ENCODE data around the gene FGF3. TPM values are rescaled to one million over a fixed set of nuclear protein-coding genes. Genes with fewer than 3 reads are reported as not detected.
A peak's percentile ranks its signal among the peaks of the same experiment; 100 is the strongest.

FGF3 gene
- total and polyA plus RNA-seq, 2 donors from 2014 or later: not detected

- DNase-seq (peak in 2 of 5 donors; percentile 28 to 66), FAIRE-seq (no peak)
- no peaks in the 10 kb centered on the region for H3K9me3 ChIP-seq (ENCODE audit: control insufficient read depth in 2 of 3, insufficient read depth in 1 of 3, low read length in 3 of 3)
- no peak for TF ChIP-seq CTCF (IDR thresholded peaks at IDR 0.05; ENCODE audit: borderline replicate concordance, extremely low read depth, insufficient read depth)
- no peaks in the 10 kb centered on the region for H3K36me3 ChIP-seq (ENCODE audit: control insufficient read depth in 2 of 3, insufficient read depth in 3 of 3, low read length in 3 of 3)
- peaks cover 16% of the 10 kb centered on the region for H3K27me3 ChIP-seq (ENCODE audit: control insufficient read depth, insufficient read depth, low read length)
- H3K9ac ChIP-seq (ENCODE audit: low read length in 3 of 3): no peak overlapping the region
- H3K27ac ChIP-seq (ENCODE audit: low read depth in 2 of 2, low read length in 2 of 2): no peak overlapping the region
- no peak overlapping the region for H3K4me3 ChIP-seq (ENCODE audit: low read length in 3 of 3)
- no peaks in the 10 kb centered on the region for H3K4me1 ChIP-seq (ENCODE audit: control insufficient read depth in 2 of 3, insufficient read depth in 2 of 3, low read depth in 1 of 3, low read length in 3 of 3)
- intact Hi-C loops (cut with DNase I): no loop called here
Observed at GRCh38 chr11:69819541-69820070, 390 bp upstream of the FGF3 start.

- peak in 1 of 5 donors; percentile 25 for DNase-seq
- no peak for TF ChIP-seq CTCF (IDR thresholded peaks at IDR 0.05; ENCODE audit: borderline replicate concordance, extremely low read depth, insufficient read depth)
- no peak overlapping the region for H3K4me3 ChIP-seq (ENCODE audit: low read length in 3 of 3)
- H3K36me3 ChIP-seq (ENCODE audit: control insufficient read depth in 2 of 3, insufficient read depth in 3 of 3, low read length in 3 of 3): no peaks in the 10 kb centered on the region
- intact Hi-C loops (cut with DNase I): no loop called here
- H3K4me1 ChIP-seq (ENCODE audit: control insufficient read depth in 2 of 3, insufficient read depth in 2 of 3, low read depth in 1 of 3, low read length in 3 of 3): no peaks in the 10 kb centered on the region
- no peak overlapping the region for H3K27ac ChIP-seq (ENCODE audit: low read depth in 2 of 2, low read length in 2 of 2)
- FAIRE-seq: no peak
- peaks cover 16% of the 10 kb centered on the region for H3K27me3 ChIP-seq (ENCODE audit: control insufficient read depth, insufficient read depth, low read length)
- no peak overlapping the region for H3K9ac ChIP-seq (ENCODE audit: low read length in 3 of 3)
- no peaks in the 10 kb centered on the region for H3K9me3 ChIP-seq (ENCODE audit: control insufficient read depth in 2 of 3, insufficient read depth in 1 of 3, low read length in 3 of 3)
Observed at GRCh38 chr11:69818231-69818602, 999 bp downstream of the FGF3 start.

GRCh38 chr11:69817265-69818230 is 1.7 kb downstream of the FGF3 start:
- FAIRE-seq (no peak), DNase-seq (peak in 4 of 5 donors; percentile 72 to 77 (median 76))
- H3K9me3 ChIP-seq (ENCODE audit: control insufficient read depth in 2 of 3, insufficient read depth in 1 of 3, low read length in 3 of 3): no peaks in the 10 kb centered on the region
- no peaks in the 10 kb centered on the region for H3K4me1 ChIP-seq (ENCODE audit: control insufficient read depth in 2 of 3, insufficient read depth in 2 of 3, low read depth in 1 of 3, low read length in 3 of 3)
- no peak overlapping the region for H3K9ac ChIP-seq (ENCODE audit: low read length in 3 of 3)
- H3K4me3 ChIP-seq (ENCODE audit: low read length in 3 of 3): no peak overlapping the region
- H3K27ac ChIP-seq (ENCODE audit: low read depth in 2 of 2, low read length in 2 of 2): no peak overlapping the region
- intact Hi-C loops (cut with DNase I): no loop called here
- H3K27me3 ChIP-seq (ENCODE audit: control insufficient read depth, insufficient read depth, low read length): peaks cover 16% of the 10 kb centered on the region
- no peak for TF ChIP-seq CTCF (IDR thresholded peaks at IDR 0.05; ENCODE audit: borderline replicate concordance, extremely low read depth, insufficient read depth)
- no peaks in the 10 kb centered on the region for H3K36me3 ChIP-seq (ENCODE audit: control insufficient read depth in 2 of 3, insufficient read depth in 3 of 3, low read length in 3 of 3)

Measured in kidney (tissue), 14 donors.